Measurements from ENCODE around the gene SLC25A25. TPM values are rescaled to one million over a fixed set of nuclear protein-coding genes. Genes with fewer than 3 reads are reported as not detected.

Gene SLC25A25
- total RNA-seq, 1 experiment from 2014 or later = 18.5 TPM

- H3K27ac Mint-ChIP-seq (ENCODE audit: unreplicated experiment) = no peak overlapping the region
- no TSS peak for BruUV-seq (replicated peaks)
- TF ChIP-seq CTCF (IDR thresholded peaks at IDR 0.05; ENCODE audit: insufficient read depth in 1 of 2, low read depth in 1 of 2, low read length in 1 of 2, severe bottlenecking in 1 of 2, unreplicated experiment in 1 of 2) = no peak
- Histone ChIP-seq H3K9me3 (no peaks in the 10 kb centered on the region), H3K4me1 (no peaks in the 10 kb centered on the region), H3K4me3 (ENCODE audit: low read depth, low read length) (no peak overlapping the region), H3K27me3 (replicated peaks; ENCODE audit: control insufficient read depth, insufficient read depth, low read length) (no peaks in the 10 kb centered on the region), H3K36me3 (ENCODE audit: control insufficient read depth, insufficient read depth, low read length) (no peaks in the 10 kb centered on the region)
- no peaks in the 10 kb centered on the region for H3K27me3 Mint-ChIP-seq (ENCODE audit: insufficient read depth, unreplicated experiment)
- ChIA-PET POLR2A (no interaction called here), CTCF (interaction anchor here (1.1 kb wide), 1 partner anchor 71 kb away, joined by 3 read pairs; no protein-coding TSS in a partner anchor)
- no peak for DNase-seq
- intact Hi-C loops (cut with micrococcal nuclease; ENCODE audit: unreplicated experiment) = no loop called here
- no peak overlapping the region for H3K4me3 Mint-ChIP-seq (ENCODE audit: unreplicated experiment)
- no peaks in the 10 kb centered on the region for H3K9me3 Mint-ChIP-seq (ENCODE audit: unreplicated experiment)
- H3K4me1 Mint-ChIP-seq (ENCODE audit: low read depth, unreplicated experiment) = no peaks in the 10 kb centered on the region
- no peaks in the 10 kb centered on the region for H3K36me3 Mint-ChIP-seq (ENCODE audit: insufficient read depth, unreplicated experiment)
Measured at GRCh38 chr9:128026255-128026772, 41.7 kb upstream of the SLC25A25 start.

DNA sequence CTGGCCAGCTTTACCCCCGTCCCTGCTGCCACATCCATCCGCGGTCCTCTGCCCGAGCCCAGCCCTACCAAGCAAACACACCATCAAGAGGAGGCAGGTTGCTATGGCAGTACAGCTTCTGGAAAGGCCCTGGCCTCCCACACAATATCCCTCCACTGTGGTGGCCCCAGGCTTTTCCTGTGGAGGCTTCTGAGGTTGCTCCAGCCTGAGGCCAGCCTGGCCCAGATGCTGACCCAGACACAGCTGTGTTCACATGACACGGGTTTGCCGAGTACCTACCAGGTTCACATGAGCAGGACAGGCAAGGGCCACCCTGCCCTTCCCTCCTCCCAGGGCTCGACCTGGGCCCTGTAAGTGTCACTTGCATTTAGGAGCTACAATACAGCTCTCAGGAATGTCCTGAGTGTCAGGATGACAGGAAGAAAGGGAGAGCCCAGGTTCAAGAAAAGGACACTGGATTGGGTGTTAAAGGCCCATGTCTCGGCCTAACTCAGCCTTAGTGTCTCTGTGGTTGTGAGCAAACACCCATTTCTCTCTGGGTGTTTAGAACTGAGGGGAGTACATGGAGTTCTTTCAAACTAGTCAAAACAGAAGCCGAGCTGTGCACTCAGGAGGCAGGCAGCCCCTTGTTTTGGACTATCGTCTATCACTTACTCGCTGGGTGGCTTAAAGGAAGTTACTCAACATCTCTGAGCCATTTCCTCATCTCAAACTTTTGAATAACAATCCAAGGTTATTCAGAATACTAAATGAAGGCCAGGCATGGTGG lies 41.1 kb upstream of the SLC25A25 start:
- Histone ChIP-seq H3K4me1 (no peaks in the 10 kb centered on the region), H3K9me3 (no peaks in the 10 kb centered on the region), H3K4me3 (ENCODE audit: low read depth, low read length) (no peak overlapping the region), H3K36me3 (ENCODE audit: control insufficient read depth, insufficient read depth, low read length) (no peaks in the 10 kb centered on the region), H3K27me3 (replicated peaks; ENCODE audit: control insufficient read depth, insufficient read depth, low read length) (no peaks in the 10 kb centered on the region)
- POLR2A ChIA-PET = no interaction called here
- CTCF ChIA-PET = no interaction called here
- H3K27ac Mint-ChIP-seq (ENCODE audit: unreplicated experiment) = no peak overlapping the region
- no peak overlapping the region for H3K4me3 Mint-ChIP-seq (ENCODE audit: unreplicated experiment)
- intact Hi-C loops (cut with micrococcal nuclease; ENCODE audit: unreplicated experiment) = no loop called here
- BruUV-seq (replicated peaks) = no TSS peak
- H3K36me3 Mint-ChIP-seq (ENCODE audit: insufficient read depth, unreplicated experiment) = no peaks in the 10 kb centered on the region
- no peak for TF ChIP-seq CTCF (IDR thresholded peaks at IDR 0.05; ENCODE audit: insufficient read depth in 1 of 2, low read depth in 1 of 2, low read length in 1 of 2, severe bottlenecking in 1 of 2, unreplicated experiment in 1 of 2)
- DNase-seq = no peak
- H3K9me3 Mint-ChIP-seq (ENCODE audit: unreplicated experiment) = no peaks in the 10 kb centered on the region
- H3K4me1 Mint-ChIP-seq (ENCODE audit: low read depth, unreplicated experiment) = no peaks in the 10 kb centered on the region
- no peaks in the 10 kb centered on the region for H3K27me3 Mint-ChIP-seq (ENCODE audit: insufficient read depth, unreplicated experiment)

DNA sequence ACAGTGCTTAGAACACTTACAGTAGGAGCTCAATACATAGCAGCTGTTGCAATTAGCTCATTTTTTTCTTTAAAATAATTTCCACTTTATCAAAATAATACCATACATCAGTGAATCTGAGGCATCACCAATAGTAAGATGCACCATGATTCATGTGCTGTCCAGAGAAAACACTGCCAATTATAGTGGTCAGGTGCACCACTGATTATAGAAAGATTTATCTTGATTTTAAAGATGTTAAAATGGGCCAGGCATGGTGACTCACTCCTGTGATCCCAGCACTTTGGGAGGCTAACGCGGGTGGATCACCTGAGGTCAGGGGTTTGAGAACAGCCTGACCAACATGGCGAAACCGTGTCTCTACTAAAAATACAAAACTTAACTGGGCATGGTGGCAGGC lies 40.3 kb upstream of the SLC25A25 start:
- H3K4me1 Mint-ChIP-seq (ENCODE audit: low read depth, unreplicated experiment) = no peaks in the 10 kb centered on the region
- DNase-seq = no peak
- H3K4me1 ChIP-seq = no peaks in the 10 kb centered on the region
- BruUV-seq (replicated peaks) = no TSS peak
- no peaks in the 10 kb centered on the region for H3K27me3 Mint-ChIP-seq (ENCODE audit: insufficient read depth, unreplicated experiment)
- H3K36me3 Mint-ChIP-seq (ENCODE audit: insufficient read depth, unreplicated experiment) = no peaks in the 10 kb centered on the region
- H3K9me3 ChIP-seq = no peaks in the 10 kb centered on the region
- no peak overlapping the region for H3K4me3 Mint-ChIP-seq (ENCODE audit: unreplicated experiment)
- CTCF ChIA-PET = no interaction called here
- intact Hi-C loops (cut with micrococcal nuclease; ENCODE audit: unreplicated experiment) = no loop called here
- no peak overlapping the region for H3K27ac Mint-ChIP-seq (ENCODE audit: unreplicated experiment)
- no peaks in the 10 kb centered on the region for H3K27me3 ChIP-seq (replicated peaks; ENCODE audit: control insufficient read depth, insufficient read depth, low read length)
- H3K9me3 Mint-ChIP-seq (ENCODE audit: unreplicated experiment) = no peaks in the 10 kb centered on the region
- H3K4me3 ChIP-seq (ENCODE audit: low read depth, low read length) = no peak overlapping the region
- TF ChIP-seq CTCF (IDR thresholded peaks at IDR 0.05; ENCODE audit: insufficient read depth in 1 of 2, low read depth in 1 of 2, low read length in 1 of 2, severe bottlenecking in 1 of 2, unreplicated experiment in 1 of 2) = no peak
- H3K36me3 ChIP-seq (ENCODE audit: control insufficient read depth, insufficient read depth, low read length) = no peaks in the 10 kb centered on the region
- POLR2A ChIA-PET = no interaction called here

Data from Caco-2 (cell line).